GM19193 (cell line): ENCODE measurements around the gene EHD4.

Experiments used
- POLR2A ChIP-seq: IDR thresholded peaks from 4 replicates; pipeline ENCODE4 v1.6.1; 2011; ENCODE audit not compliant: insufficient read depth, insufficient read length; ENCODE audit errors: extremely low read depth

Gene EHD4

DNA sequence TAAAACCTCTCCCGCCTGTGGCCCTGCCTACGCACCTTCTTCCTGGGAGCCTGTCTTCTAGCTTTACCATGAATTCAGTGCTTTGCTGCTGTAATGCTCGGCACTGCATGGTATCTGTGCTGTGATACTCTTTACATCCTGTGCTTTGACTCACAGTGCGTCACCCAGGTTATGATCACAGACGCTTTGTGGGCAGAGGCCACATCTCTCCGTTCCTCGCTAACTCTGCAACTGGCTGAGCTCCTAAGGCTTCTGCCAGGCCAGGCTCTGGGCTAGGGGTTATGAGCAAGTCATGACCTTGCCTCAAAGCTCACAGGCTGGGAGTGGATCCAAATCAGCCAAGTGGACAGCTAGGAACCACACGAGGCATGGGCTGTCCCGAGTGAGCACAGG lies 101.7 kb downstream of the EHD4 start:
- TF ChIP-seq POLR2A = no peak

DNA sequence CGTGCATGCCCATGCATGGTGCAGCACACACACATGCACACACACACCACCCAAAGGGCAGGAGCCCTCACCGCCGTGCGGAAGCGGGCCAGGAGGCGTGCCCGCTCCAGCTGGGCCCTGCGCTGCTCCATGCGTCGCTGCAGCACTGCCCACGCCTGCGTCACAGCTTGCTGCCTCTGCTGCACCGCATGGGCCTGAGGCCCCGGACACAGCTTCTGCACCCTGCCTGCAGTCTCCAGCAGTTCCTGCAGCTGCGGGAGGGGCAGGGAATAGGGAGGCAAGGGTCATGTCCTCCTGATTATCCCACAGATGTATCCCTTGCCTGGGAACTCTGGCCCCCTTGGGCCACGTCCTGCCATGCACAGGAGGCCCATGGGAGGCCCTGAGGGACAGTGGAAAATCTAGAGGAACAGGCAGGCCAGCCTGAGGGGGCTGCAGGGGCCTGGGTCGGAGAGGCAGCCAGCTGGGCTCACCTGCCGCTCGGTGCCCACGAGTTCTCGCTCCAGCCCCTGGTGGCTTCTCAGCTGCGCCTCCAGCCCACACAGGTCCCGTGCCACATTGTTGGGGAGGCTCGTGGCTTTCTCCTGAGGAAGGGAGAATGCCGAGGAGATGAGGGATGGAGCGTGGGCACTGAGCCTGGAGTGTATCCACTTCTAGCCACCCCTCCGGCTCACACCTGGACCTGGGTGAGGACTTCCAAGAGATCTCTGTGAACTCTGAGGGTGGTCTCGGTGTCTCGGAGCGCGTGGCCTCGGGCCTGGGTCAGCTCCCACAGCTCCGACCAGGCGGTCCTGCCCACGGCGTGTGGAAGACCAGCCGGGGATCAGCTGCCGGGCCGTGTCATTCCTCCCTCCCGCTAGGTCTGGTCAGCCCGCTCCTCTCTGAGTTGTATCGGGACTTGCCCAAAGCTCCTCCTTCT lies 102.3 kb downstream of the EHD4 start:
- TF ChIP-seq POLR2A = no peak

- TF ChIP-seq POLR2A = no peak
Measured at GRCh38 chr15:41868321-41868720, 104.0 kb downstream of the EHD4 start.

- no peak for TF ChIP-seq POLR2A
Measured at GRCh38 chr15:41866872-41867579, 105.3 kb downstream of the EHD4 start.

GRCh38 chr15:41866263-41866703 lies 106.1 kb downstream of the EHD4 start:
- no peak for TF ChIP-seq POLR2A

DNA sequence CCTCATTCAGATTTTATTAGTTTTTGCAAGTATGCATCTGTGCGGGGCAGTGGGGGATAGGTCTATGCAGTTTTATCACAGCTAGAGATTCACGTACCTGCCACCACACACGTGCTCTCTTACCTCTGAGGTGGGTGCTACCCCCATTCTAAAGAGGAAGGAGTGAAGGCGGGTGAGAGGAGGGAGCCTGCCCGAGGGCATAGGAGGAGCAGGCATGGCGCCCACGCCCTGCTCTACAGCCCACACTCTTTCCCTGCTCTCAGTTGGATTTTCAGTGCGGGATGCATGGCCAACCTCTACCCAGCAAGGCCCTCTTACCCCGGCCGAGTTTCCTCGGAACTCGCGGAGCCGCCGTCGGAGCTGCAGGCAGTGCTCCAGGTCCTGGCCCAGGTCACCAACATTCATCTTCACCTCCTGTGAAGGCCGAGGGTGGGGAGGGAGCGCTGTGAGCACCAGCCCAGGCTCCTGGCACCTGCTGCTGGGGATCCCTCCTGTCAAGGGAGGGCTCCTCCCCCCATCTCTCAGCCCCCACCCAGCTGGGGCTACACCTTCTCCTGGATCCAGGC lies 106.8 kb downstream of the EHD4 start:
- no peak for TF ChIP-seq POLR2A

DNA sequence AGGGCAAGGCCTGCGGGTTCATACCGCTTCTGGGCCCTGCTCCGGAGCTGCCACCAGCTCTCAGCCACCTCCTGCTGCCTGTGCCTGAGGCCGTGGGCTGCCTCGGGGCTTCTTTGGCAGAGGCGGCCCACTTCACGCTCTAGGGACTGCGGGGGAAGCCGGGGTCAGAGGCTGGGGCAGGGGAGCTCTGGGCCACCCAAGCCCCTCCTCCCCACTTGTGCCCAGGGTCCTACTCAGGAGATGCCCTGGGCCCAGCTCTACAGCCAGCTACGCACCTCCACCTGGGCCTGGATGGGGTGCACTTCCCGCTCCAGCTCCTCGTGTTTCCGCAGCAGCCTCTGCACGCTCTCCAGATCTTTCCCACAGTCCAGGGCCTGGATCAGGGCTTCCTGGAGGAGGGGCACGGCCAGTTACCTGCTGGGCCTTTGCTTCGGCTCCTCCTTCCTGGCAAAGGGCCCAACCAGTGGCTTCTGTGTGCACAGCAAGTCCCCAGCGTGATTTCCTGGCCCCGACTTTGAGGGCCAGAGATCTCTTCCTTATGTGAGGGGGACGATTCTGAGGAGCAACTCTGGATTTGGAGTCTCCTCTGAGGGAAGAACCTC lies 109.7 kb downstream of the EHD4 start:
- no peak for TF ChIP-seq POLR2A

GRCh38 chr15:41861736-41862356 lies 110.5 kb downstream of the EHD4 start:
- no peak for TF ChIP-seq POLR2A

- TF ChIP-seq POLR2A = no peak
Measured at GRCh38 chr15:41860049-41860828, 112.1 kb downstream of the EHD4 start.

GRCh38 chr15:41858756-41859155 lies 113.6 kb downstream of the EHD4 start:
- no peak for TF ChIP-seq POLR2A

DNA sequence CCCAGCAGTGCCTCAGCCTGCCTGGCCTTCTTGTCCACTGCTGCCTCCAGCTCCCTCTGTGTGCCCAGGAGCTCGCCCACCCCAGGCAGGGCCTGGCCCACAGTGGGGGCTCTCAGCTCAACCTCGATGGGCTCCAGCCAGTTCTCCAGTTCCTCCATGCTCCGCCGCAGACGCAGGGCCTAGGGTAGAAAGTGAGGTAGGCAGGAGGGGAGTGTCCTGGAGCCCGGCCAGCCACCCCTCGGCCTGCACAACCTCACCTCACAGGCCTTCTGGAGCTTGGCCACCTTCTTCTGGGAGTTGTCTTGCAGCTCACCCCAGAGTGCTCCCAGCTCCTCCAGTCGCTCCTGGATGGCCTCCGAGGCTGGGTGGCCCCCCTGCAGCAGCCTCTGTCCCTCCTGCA lies 115.0 kb downstream of the EHD4 start:
- TF ChIP-seq POLR2A = no peak

DNA sequence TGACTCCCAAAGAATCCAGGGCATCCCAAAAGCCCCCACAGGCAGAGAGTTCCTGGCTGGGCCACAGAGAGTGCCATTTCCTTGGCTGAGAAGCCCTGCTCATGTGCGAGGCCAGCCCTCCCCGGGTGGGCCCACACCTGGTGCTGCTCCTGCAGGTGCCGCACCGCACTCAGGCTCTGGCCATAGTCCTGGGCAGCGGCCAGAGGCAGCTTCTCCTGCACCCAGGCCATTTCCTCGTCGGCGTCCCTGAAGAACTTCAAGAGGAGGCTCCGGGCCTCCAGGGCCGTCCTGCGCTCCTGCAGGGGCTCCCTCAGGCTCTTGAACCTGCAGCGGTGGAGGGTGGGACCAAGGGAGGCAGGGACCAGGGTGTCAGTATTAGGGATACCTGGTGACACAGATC lies 115.6 kb downstream of the EHD4 start:
- no peak for TF ChIP-seq POLR2A

GRCh38 chr15:41856262-41856661 lies 116.1 kb downstream of the EHD4 start:
- no peak for TF ChIP-seq POLR2A

- no peak for TF ChIP-seq POLR2A
Measured at GRCh38 chr15:41855261-41855961, 116.9 kb downstream of the EHD4 start.

DNA sequence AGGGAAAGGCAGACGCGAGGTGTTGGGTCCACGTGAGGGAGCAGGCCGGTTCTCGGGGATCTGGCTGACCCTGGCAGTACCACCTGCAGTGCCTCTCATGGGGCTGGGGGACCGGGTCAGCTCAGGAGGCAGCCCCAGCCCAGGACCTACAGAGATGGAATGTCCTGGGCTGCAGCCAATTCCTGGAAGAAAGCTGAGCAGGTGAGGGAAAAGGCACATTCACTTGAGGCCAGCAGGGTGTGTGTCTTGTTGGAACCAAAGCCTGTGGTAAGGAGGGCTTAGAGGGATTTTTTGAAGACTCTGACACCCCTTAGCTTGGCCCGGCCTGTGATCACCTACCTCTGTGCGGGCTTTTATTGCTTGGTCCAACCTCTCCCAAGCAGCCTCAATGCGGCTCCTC lies 117.9 kb downstream of the EHD4 start:
- no peak for TF ChIP-seq POLR2A
